Osteocyte (in vitro differentiated cells): Measurements from ENCODE around the gene TRPM3. TPM values are rescaled to one million over a fixed set of nuclear protein-coding genes. Genes with fewer than 3 reads are reported as not detected.

Experiments used
- DNase-seq: peaks from one replicate; pipeline ENCODE4 v3.0.0; 2021; ENCODE audit warnings: mixed read lengths; ENCODE audit not compliant: unreplicated experiment; ENCODE audit errors: extremely low spot score
- H3K27ac Mint-ChIP-seq: one replicate; pipeline ENCODE4 v1.8.0; 2021; ENCODE audit warnings: mild to moderate bottlenecking, mixed read lengths; ENCODE audit not compliant: unreplicated experiment
- H3K27me3 Mint-ChIP-seq: one replicate; pipeline ENCODE4 v1.8.0; 2021; ENCODE audit warnings: mixed read lengths; ENCODE audit not compliant: unreplicated experiment
- H3K36me3 Mint-ChIP-seq: one replicate; pipeline ENCODE4 v1.8.0; 2021; ENCODE audit warnings: mixed read lengths; ENCODE audit not compliant: unreplicated experiment
- H3K4me1 Mint-ChIP-seq: one replicate; pipeline ENCODE4 v1.8.0; 2021; ENCODE audit warnings: mixed read lengths; ENCODE audit not compliant: unreplicated experiment
- H3K4me3 Mint-ChIP-seq: one replicate; pipeline ENCODE4 v1.8.0; 2021; ENCODE audit warnings: mild to moderate bottlenecking, moderate library complexity, mixed read lengths; ENCODE audit not compliant: unreplicated experiment
- H3K9me3 Mint-ChIP-seq: one replicate; pipeline ENCODE4 v1.8.0; 2021; ENCODE audit warnings: mixed read lengths; ENCODE audit not compliant: unreplicated experiment
- CTCF ChIP-seq: fragments of 200-600 bp; sonication (generic); IDR thresholded peaks from 2 replicates; pipeline ENCODE4 v1.5.0; 2021; ENCODE audit warnings: antibody characterized with exemption, mild to moderate bottlenecking, moderate library complexity
- total RNA-seq: library from RNA; stranded (reverse); gene quantifications from 2 replicates; pipeline ENCODE4 v1.2.1, GENCODE V29; 2021

TRPM3 gene
- total RNA-seq, 1 donor from 2014 or later = 0.05 TPM

DNA sequence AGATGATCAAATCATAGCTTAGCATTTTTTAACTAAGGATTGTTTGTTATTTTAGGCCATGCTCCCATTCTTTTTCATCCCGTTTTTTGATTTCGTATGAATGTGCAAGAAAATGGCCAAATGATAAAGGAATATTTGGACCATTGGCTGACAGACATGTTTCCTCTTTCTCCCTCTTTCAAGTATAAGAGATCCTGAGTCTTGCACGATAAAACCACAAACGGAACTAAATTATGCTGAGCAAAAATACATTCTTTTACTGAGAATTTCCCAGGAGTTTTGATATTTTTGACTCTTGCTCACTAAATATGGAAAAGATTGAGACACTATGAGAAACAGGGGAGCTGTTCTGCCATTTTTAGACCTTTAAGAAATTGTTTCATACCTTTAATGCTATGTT is 616.6 kb downstream of the TRPM3 start:
- H3K36me3 Mint-ChIP-seq = no peaks in the 10 kb centered on the region
- H3K4me3 Mint-ChIP-seq = no peak overlapping the region
- peak overlapping the region; percentile 45 for H3K27ac Mint-ChIP-seq
- H3K4me1 Mint-ChIP-seq = peaks cover 17% of the 10 kb centered on the region
- DNase-seq = no peak
- no peaks in the 10 kb centered on the region for H3K9me3 Mint-ChIP-seq
- no peak for TF ChIP-seq CTCF
- no peaks in the 10 kb centered on the region for H3K27me3 Mint-ChIP-seq

DNA sequence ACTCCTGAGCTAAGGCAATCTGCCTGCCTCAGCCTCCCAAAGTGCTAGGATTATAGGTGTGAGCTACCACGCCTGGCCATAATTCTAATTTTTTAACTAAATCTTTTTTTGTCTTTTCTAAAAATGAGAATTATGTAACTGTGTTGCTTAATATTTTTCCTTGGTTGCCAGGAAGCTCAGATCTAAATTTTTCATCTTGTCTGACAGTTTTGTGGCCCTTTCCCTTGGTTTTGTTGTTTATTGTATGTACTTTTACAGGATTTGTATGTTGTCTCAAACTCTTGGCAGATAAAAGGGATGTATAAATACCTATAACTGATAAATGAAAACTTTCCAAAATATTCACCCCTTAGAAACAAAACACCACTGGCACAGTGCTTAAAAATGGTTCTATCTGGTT is 618.7 kb downstream of the TRPM3 start:
- Mint-ChIP-seq H3K4me3 (no peak overlapping the region), H3K27me3 (no peaks in the 10 kb centered on the region), H3K27ac (peak overlapping the region; percentile 34), H3K4me1 (peaks cover 20% of the 10 kb centered on the region), H3K36me3 (no peaks in the 10 kb centered on the region), H3K9me3 (no peaks in the 10 kb centered on the region)
- no peak for DNase-seq
- TF ChIP-seq CTCF = no peak

GRCh38 chr9:70500793-70501192 is 620.6 kb downstream of the TRPM3 start:
- DNase-seq = no peak
- Mint-ChIP-seq H3K36me3 (no peaks in the 10 kb centered on the region), H3K27ac (no peak overlapping the region), H3K4me1 (peaks cover 19% of the 10 kb centered on the region), H3K4me3 (no peak overlapping the region), H3K27me3 (no peaks in the 10 kb centered on the region), H3K9me3 (no peaks in the 10 kb centered on the region)
- no peak for TF ChIP-seq CTCF

- H3K4me3 Mint-ChIP-seq = no peak overlapping the region
- no peaks in the 10 kb centered on the region for H3K27me3 Mint-ChIP-seq
- no peak for DNase-seq
- peaks cover 11% of the 10 kb centered on the region for H3K4me1 Mint-ChIP-seq
- H3K27ac Mint-ChIP-seq = no peak overlapping the region
- TF ChIP-seq CTCF = no peak
- no peaks in the 10 kb centered on the region for H3K36me3 Mint-ChIP-seq
- no peaks in the 10 kb centered on the region for H3K9me3 Mint-ChIP-seq
Observed at GRCh38 chr9:70499621-70500020, 621.8 kb downstream of the TRPM3 start.

GRCh38 chr9:70498866-70499265 is 622.6 kb downstream of the TRPM3 start:
- Mint-ChIP-seq H3K27ac (no peak overlapping the region), H3K36me3 (no peaks in the 10 kb centered on the region), H3K27me3 (no peaks in the 10 kb centered on the region), H3K9me3 (no peaks in the 10 kb centered on the region), H3K4me3 (no peak overlapping the region), H3K4me1 (peaks cover 7% of the 10 kb centered on the region)
- no peak for DNase-seq
- no peak for TF ChIP-seq CTCF
